Measurements from ENCODE around the gene CCND2.
"Not testable (repeated sequence)": the region's sequence is repeated elsewhere in the genome, so short reads cannot be mapped to it uniquely, and the experiment has no call there.

The CCND2 gene

DNA sequence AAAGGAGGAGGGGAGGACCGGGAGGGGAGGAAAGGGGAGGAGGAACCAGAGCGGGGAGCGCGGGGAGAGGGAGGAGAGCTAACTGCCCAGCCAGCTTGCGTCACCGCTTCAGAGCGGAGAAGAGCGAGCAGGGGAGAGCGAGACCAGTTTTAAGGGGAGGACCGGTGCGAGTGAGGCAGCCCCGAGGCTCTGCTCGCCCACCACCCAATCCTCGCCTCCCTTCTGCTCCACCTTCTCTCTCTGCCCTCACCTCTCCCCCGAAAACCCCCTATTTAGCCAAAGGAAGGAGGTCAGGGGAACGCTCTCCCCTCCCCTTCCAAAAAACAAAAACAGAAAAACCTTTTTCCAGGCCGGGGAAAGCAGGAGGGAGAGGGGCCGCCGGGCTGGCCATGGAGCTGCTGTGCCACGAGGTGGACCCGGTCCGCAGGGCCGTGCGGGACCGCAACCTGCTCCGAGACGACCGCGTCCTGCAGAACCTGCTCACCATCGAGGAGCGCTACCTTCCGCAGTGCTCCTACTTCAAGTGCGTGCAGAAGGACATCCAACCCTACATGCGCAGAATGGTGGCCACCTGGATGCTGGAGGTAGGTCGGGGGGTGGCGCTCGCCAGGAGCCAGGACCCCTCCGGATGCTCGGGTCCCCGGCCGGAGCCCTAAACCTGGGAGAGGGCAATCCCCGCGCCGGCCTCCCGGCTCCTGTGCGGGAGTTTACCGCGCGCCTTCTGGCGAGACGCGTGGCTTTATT, at the start of gene CCND2:
Gene CCND2, plus strand, starts transcription at position 111 of the 744 bp plus-strand sequence. Its CDS starts 279 bp downstream, at position 390.
- DNase-seq (ENCODE audit: low read depth), result peak; percentile 34

DNA sequence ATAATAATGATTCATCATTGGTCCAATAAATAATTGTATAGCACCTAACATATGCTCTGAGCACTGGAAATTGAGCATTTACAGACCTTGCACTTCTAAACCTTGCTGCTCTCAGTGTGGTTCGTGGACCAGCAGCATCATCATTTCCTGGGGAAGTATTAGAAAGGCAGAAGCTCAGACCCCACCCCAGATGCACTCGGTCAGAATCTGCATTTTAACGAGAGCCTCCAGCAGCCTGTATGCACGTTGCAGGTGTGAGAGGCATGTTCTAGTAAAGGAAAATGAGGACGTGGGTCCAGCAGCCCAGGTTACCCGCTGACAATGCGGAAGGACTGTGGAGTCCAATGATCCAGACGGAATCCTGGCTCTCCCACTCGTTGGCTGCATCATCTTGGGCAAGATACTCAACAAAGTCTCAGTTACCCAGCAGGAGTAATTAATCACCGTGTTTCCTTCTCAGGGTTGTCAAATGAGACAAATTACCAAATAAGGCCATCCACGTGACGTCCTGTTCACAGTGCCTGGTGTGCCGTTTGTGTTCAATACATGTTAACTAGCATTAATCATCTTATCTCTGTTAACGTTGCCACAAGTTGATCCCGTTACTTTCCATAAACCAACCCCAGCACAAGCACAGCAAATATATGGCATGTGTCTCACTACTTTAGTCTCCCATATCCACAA, 49.2 kb upstream of the CCND2 start:
- no peak for DNase-seq (ENCODE audit: low read depth)

- DNase-seq (ENCODE audit: low read depth), result no peak
These were observed 48.0 kb upstream of the CCND2 start for GRCh38 chr12:4225571-4225970.

DNA sequence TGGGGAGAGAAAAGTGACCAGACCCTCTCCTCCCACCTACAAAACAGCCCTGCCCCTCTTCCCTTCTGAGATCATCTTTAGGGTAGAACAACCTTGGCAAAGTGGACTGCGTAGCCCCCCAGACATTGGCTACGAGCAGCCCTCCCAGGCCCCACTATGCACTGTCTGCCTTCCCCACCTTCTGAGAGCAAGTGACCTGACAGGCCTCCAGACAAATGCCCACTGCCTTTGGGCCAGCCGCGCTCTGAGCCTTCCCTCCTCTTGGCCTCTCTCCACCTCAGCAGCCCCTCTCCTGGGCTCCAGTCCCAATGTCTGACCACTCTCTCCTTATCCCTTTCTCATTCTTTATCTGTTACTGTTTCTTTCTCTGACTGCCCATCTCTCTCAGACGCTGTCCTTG, 46.5 kb upstream of the CCND2 start:
- no peak for DNase-seq (ENCODE audit: low read depth)

DNA sequence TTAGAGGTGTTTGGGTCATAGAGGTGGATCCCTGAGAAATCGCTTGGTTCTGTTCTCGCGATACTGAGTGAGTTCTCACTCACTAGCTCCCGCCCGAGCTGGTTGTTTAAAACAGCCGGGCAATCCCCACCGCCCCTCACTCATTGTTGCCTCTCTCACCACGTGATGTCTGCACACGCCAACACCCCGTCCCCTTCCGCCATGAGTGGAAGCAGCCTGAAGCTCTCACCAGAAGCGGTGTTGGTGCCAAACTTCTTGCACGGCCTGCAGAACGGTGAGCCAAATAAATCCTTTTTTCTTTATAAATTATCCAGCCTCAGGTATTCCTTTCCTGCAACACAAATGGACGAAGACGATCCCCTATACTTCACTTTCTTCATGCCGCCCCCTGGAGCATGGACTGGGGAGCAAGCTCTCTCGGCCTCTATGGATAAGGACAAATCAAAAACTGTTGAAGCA, 45.4 kb upstream of the CCND2 start:
- DNase-seq (ENCODE audit: low read depth), result no peak

GRCh38 chr12:4230526-4230925, 43.0 kb upstream of the CCND2 start:
- DNase-seq (ENCODE audit: low read depth), result no peak

DNA sequence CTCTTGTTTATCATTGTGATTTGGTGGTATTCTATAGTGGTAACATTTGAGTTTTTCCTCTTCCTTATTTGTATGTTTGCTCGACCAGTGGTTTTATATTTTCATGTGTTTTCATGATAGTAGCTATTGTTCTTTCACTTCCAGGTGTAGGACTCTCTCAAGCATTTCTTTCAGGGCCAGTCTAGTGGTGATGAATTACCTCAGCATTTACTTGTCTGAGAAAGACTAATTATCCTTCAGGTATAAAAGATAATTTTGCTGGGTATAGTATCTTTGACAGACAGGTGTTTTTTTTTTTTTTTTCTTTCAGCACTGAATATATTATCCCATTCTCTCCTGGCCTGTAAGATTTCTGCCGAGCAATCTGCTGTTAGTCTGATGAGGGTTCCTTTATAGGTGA, 35.0 kb upstream of the CCND2 start:
- no peak for DNase-seq (ENCODE audit: low read depth)

DNA sequence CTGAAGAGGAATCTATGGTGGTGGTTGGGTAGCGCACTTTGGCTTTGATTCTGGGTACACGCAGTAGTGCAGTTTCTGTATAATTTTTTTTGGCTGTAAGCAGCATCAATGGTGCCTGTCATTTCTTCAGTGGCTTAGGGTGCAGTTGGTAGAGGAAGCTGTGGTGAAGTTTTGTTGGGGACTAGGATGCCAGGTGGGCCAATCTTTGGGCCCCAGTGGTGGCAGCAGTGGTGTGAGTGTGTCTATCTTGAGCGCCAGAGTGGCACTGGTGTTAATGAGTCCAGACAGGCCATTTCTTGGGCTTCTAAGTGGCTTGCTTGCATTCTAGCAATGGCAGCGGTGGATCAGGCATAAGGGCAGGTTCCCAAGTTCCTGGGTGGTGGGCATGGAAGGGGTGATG, 33.8 kb upstream of the CCND2 start:
- no peak for DNase-seq (ENCODE audit: low read depth)

- DNase-seq (ENCODE audit: low read depth), result no peak
These were observed 33.3 kb upstream of the CCND2 start for GRCh38 chr12:4240161-4240783.

GRCh38 chr12:4240981-4241380, 32.6 kb upstream of the CCND2 start:
- DNase-seq (ENCODE audit: low read depth), result no peak

DNA sequence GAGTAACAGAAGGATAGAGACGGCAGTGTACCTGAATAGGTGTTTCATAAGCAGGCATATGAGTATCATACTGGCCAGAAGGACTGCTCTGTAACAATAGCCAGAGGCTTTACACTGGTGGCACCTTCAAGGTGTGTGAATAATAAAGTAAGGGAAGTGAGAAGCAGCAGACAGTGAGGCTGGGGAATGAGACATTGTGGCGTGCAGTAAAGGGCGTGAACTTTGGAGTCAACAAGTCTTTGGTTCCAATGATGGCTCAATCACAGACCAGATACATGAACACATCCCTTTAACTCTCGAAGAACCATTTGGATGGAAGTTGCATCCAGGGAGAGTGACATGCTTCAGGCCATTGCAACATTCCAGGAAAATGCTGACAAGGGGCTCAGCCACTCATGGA, 32.0 kb upstream of the CCND2 start:
- no peak for DNase-seq (ENCODE audit: low read depth)

GRCh38 chr12:4242595-4242994, 31.0 kb upstream of the CCND2 start:
- DNase-seq (ENCODE audit: low read depth), result no peak

GRCh38 chr12:4243091-4243490, 30.5 kb upstream of the CCND2 start:
- DNase-seq (ENCODE audit: low read depth), result no peak

GRCh38 chr12:4243491-4244100, 30.0 kb upstream of the CCND2 start:
- not testable (repeated sequence) for DNase-seq (ENCODE audit: low read depth)

DNA sequence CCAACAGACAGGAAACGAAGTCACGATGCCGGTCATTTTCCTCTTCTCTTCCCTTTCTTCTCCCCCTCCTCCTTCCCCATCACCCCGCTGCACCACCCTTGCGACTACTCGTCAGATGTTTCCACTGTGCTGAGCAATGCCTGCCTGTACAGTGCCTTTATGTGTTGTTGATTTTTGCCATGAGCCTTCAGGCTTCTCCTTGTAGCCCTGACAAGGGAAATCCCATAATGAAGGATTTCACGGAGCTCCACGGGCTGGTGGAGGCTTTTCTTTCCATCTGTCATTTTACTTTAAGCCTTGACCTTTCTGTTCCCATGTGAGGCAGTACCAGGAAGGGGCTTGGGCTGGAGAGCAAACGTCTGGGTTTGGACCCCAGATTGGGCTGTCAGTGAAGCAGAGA, 28.7 kb upstream of the CCND2 start:
- DNase-seq (ENCODE audit: low read depth), result no peak

GRCh38 chr12:4245446-4245845, 28.1 kb upstream of the CCND2 start:
- no peak for DNase-seq (ENCODE audit: low read depth)

GRCh38 chr12:4246116-4246515, 27.4 kb upstream of the CCND2 start:
- no peak for DNase-seq (ENCODE audit: low read depth)

DNA sequence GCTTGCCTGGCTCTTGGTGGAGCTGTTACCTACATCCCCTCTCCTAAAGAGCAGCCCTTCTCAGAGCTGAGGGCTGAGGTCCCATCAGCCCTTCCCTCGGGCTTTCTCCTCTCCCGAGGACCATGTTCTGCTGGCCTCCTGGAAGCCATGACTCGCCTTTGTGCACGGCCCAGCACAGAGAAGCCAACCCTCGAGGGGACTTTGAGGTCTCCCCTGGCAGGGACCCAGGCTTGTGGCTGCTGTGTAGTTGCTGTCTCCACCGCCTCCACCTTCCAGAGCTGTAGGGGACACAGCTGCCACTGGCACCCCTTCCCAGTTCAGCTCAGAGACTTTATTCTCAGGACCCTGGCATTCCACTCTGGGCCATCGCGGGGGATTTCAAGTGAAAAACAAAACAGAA, 22.9 kb upstream of the CCND2 start:
- no peak for DNase-seq (ENCODE audit: low read depth)

GRCh38 chr12:4251216-4251891, 22.2 kb upstream of the CCND2 start:
- no peak for DNase-seq (ENCODE audit: low read depth)

DNA sequence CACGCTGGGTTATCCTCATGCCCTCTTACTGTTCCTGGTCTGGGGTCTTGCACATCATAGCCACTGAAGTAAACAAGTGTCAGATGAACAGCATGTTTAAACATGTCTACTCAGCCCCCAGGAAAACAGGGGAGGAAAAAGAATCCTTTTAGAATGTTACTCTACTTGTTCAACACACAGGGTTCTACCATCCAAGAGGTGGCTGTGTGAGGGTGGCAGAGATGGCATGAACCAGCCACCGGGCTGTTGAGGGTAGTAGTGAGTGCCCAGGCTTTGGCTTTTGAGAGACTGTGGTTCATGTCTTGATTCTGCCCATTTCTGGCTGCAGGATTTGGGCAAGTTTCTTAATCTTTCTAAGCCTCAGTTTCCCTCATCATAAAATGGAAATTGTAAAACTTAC, 21.6 kb upstream of the CCND2 start:
- DNase-seq (ENCODE audit: low read depth), result no peak

DNA sequence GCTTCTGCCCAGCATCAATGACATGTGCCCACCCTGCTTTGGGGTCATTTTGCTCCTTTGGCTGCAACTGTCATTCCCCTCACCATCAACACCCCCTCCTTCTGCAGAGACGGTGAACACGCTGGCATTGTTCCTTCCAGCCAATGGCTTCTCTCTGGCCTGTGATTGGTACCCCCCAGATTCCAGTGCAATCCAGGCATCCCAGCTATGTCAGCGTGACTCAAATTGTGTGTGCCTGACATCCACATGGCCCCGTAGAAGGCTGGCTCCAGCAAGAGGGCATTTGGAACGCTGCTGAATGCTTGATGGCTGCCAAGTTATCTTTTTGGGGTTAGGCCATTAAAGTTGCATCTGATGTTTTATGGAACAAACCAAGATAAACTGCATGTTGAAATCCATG, 21.0 kb upstream of the CCND2 start:
- DNase-seq (ENCODE audit: low read depth), result no peak
